Measurements from ENCODE around the gene ZIC1.

ZIC1 gene

DNA sequence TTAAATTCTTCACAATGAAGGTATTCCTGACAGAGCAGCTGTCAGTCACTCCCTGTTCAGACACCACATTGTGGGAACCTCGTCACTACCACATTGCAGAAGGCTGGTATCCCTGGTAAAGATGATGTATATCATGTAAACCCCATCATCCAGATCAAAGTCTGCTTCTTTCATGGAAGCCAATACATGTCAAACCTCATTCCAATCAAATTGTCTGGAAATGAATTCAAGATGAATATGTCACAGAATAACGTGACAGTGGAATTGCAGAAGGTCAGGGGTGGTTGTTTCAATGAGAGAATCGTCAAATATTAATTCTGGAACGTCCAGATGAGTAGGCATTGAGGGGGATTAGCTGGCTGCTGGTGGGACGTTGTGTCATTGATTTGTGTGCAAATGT lies 7.0 kb upstream of the ZIC1 start:
- H3K36me3 ChIP-seq (ENCODE audit: control insufficient read depth in 2 of 2, insufficient read depth in 1 of 2, low read length in 2 of 2): no peaks in the 10 kb centered on the region
- CTCF ChIA-PET: interaction anchor here (0.5 kb wide), 1 partner anchor 1467 kb away, joined by 5 read pairs; no protein-coding TSS in a partner anchor
- POLR2A ChIA-PET: no interaction called here

DNA sequence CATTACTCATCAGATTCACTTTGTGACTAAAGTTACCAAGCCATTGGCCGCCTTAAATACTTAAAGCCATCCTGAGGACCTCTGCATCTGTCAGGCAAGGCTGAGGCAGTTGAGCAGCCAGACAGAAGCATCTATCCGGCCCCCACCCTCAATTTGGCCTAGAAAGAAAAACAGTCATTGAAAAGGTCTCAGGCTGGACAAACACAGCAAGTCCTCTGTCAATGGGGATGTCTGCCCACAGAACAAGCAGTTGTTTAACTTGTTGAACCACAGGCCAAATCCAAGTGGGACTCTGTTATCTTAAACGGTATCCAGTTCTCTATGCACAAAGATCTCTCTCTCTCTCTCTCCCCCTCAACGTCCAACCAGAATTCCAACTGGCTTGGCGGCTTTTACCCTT lies 5.7 kb upstream of the ZIC1 start:
- CTCF ChIA-PET: interaction anchor here (0.7 kb wide), 1 partner anchor 42 kb away, joined by 3 read pairs; no protein-coding TSS in a partner anchor
- Histone ChIP-seq H3K9me3 (ENCODE audit: control insufficient read depth, insufficient read depth, low read depth, low read length) (no peaks in the 10 kb centered on the region), H3K27ac (ENCODE audit: extremely low read depth, low read depth, low read length) (no peak overlapping the region), H3K4me1 (ENCODE audit: control insufficient read depth, insufficient read depth, low read length) (no peaks in the 10 kb centered on the region), H3K4me3 (ENCODE audit: low read depth, low read length) (no peak overlapping the region), H3K36me3 (ENCODE audit: control insufficient read depth in 2 of 2, insufficient read depth in 1 of 2, low read length in 2 of 2) (no peaks in the 10 kb centered on the region)
- POLR2A ChIA-PET: no interaction called here
- TF ChIP-seq ZNF155 (tag by site-specific recombination; IDR thresholded peaks at IDR 0.05) (no peak), BCL11B (tag by site-specific recombination; IDR thresholded peaks at IDR 0.05; ENCODE audit: low read depth) (no peak), CTCF (tag by site-specific recombination; IDR thresholded peaks at IDR 0.05) (no peak), PRDM2 (tag by site-specific recombination; IDR thresholded peaks at IDR 0.05; ENCODE audit: borderline replicate concordance) (no peak), ZNF558 (tag by site-specific recombination; IDR thresholded peaks at IDR 0.05) (no peak), ZNF133 (tag by site-specific recombination; IDR thresholded peaks at IDR 0.05) (no peak), ZNF658 (tag by site-specific recombination; IDR thresholded peaks at IDR 0.05) (no peak), ZNF585B (tag by site-specific recombination; IDR thresholded peaks at IDR 0.05) (no peak), ZNF175 (tag by site-specific recombination; IDR thresholded peaks at IDR 0.05) (no peak), ZNF350 (tag by site-specific recombination; IDR thresholded peaks at IDR 0.05) (no peak), ZNF2 (tag by site-specific recombination; IDR thresholded peaks at IDR 0.05) (no peak), KLF16 (tag by site-specific recombination; IDR thresholded peaks at IDR 0.05) (no peak), KLF10 (tag by site-specific recombination; IDR thresholded peaks at IDR 0.05) (no peak), SETDB1 (IDR thresholded peaks at IDR 0.05; ENCODE audit: insufficient read length, low read length) (no peak), ZNF701 (tag by site-specific recombination; IDR thresholded peaks at IDR 0.05) (no peak), ZNF776 (tag by site-specific recombination; IDR thresholded peaks at IDR 0.05; ENCODE audit: borderline replicate concordance) (no peak)
- TF ChIP-seq, protein P1, sequence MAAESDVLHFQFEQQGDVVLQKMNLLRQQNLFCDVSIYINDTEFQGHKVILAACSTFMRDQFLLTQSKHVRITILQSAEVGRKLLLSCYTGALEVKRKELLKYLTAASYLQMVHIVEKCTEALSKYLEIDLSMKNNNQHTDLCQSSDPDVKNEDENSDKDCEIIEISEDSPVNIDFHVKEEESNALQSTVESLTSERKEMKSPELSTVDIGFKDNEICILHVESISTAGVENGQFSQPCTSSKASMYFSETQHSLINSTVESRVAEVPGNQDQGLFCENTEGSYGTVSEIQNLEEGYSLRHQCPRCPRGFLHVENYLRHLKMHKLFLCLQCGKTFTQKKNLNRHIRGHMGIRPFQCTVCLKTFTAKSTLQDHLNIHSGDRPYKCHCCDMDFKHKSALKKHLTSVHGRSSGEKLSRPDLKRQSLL (tag by site-specific recombination; IDR thresholded peaks at IDR 0.05): no peak
- TF ChIP-seq, protein P2, sequence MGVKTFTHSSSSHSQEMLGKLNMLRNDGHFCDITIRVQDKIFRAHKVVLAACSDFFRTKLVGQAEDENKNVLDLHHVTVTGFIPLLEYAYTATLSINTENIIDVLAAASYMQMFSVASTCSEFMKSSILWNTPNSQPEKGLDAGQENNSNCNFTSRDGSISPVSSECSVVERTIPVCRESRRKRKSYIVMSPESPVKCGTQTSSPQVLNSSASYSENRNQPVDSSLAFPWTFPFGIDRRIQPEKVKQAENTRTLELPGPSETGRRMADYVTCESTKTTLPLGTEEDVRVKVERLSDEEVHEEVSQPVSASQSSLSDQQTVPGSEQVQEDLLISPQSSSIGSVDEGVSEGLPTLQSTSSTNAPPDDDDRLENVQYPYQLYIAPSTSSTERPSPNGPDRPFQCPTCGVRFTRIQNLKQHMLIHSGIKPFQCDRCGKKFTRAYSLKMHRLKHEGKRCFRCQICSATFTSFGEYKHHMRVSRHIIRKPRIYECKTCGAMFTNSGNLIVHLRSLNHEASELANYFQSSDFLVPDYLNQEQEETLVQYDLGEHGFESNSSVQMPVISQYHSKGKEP (tag by site-specific recombination; IDR thresholded peaks at IDR 0.05): no peak

More for the DNA sequence above, 7.0 kb upstream of the ZIC1 start:
- Histone ChIP-seq H3K27ac (ENCODE audit: extremely low read depth, low read depth, low read length) (no peak overlapping the region), H3K4me3 (ENCODE audit: low read depth, low read length) (no peak overlapping the region), H3K4me1 (ENCODE audit: control insufficient read depth, insufficient read depth, low read length) (no peaks in the 10 kb centered on the region), H3K9me3 (ENCODE audit: control insufficient read depth, insufficient read depth, low read depth, low read length) (no peaks in the 10 kb centered on the region)
- TF ChIP-seq HOXD13 (CRISPR knock-in tag; IDR thresholded peaks at IDR 0.05; ENCODE audit: borderline replicate concordance) (no peak), ZNF280C (tag by site-specific recombination; IDR thresholded peaks at IDR 0.05) (no peak), ZNF555 (tag by site-specific recombination; conservative IDR thresholded peaks at IDR 0.05) (no peak), ZNF837 (tag by site-specific recombination; IDR thresholded peaks at IDR 0.05) (no peak), ZNF223 (tag by site-specific recombination; IDR thresholded peaks at IDR 0.05) (no peak), ZNF23 (tag by site-specific recombination; IDR thresholded peaks at IDR 0.05; ENCODE audit: borderline replicate concordance) (no peak), ZNF501 (tag by site-specific recombination; IDR thresholded peaks at IDR 0.05) (no peak)

Data from HEK293 (cell line).